Measurements from ENCODE around the gene FHAD1. TPM values are rescaled to one million over a fixed set of nuclear protein-coding genes. Genes with fewer than 3 reads are reported as not detected.
A peak's percentile ranks its signal among the peaks of the same experiment; 100 is the strongest.

Gene FHAD1
- total and polyA plus RNA-seq, 10 of the 15 experiments (the other 5 are each of a cell fraction or from before 2014, with no cell fraction given): 0.09 to 1.0 (median 0.32) TPM; not detected in 2

DNA sequence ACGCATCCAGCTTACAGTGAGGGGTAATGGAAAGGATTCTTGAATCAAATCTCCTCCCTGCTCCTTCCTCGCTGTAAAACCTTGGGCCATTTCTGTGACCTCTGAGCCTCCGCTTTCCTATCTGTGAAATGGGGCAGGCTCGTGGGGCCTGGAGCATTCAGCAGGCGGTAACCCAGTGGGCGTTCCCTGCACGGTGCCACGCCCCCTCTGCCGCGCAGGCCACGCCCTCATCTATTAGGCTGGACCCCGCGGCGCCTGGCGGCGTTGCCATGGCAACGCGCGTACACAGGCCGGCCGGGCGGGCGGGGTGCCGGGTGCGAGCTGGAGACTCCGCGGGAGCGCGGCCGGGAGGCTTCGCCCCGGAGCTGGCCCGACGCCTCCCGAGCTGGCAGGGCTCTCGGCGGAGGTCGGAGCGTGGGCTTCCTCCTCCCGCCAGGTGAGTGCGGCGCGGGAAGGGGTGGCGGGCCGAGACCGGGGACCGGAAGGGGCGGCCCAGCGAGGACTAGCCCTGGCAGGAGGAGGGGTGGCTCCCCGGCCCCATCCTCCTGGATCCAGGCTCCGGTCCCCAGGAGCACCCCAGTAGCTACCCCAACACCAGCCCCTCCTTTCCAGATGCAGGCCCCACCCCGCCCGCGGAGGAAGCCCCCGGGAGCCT lies at the start of gene FHAD1 (continued):
- TF ChIP-seq, protein P1, sequence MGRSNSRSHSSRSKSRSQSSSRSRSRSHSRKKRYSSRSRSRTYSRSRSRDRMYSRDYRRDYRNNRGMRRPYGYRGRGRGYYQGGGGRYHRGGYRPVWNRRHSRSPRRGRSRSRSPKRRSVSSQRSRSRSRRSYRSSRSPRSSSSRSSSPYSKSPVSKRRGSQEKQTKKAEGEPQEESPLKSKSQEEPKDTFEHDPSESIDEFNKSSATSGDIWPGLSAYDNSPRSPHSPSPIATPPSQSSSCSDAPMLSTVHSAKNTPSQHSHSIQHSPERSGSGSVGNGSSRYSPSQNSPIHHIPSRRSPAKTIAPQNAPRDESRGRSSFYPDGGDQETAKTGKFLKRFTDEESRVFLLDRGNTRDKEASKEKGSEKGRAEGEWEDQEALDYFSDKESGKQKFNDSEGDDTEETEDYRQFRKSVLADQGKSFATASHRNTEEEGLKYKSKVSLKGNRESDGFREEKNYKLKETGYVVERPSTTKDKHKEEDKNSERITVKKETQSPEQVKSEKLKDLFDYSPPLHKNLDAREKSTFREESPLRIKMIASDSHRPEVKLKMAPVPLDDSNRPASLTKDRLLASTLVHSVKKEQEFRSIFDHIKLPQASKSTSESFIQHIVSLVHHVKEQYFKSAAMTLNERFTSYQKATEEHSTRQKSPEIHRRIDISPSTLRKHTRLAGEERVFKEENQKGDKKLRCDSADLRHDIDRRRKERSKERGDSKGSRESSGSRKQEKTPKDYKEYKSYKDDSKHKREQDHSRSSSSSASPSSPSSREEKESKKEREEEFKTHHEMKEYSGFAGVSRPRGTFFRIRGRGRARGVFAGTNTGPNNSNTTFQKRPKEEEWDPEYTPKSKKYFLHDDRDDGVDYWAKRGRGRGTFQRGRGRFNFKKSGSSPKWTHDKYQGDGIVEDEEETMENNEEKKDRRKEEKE (IDR thresholded peaks at IDR 0.05): no peak
- TF ChIP-seq PAX5 (IDR thresholded peaks at IDR 0.05; ENCODE audit: borderline replicate concordance, low read depth, low read length) (0 out of 2 replicates have a peak, but pooled peaks have one; percentile 10), NFYB (IDR thresholded peaks at IDR 0.05; ENCODE audit: insufficient read depth, low read depth, low read length) (no peak), LARP7 (IDR thresholded peaks at IDR 0.05) (peak; percentile 96), RCOR1 (conservative IDR thresholded peaks at IDR 0.05; ENCODE audit: low read depth, low read length) (0 out of 2 replicates have a peak, but pooled peaks have one; percentile 33), SREBF1 (IDR thresholded peaks at IDR 0.05; ENCODE audit: low read length) (no peak), SIN3A (IDR thresholded peaks at IDR 0.05; ENCODE audit: low read depth, low read length) (0 out of 2 replicates have a peak, but pooled peaks have one; percentile 38), SMARCA5 (IDR thresholded peaks at IDR 0.05) (peak; percentile 81; the same call in 1 of the 2 replicates), ZNF207 (IDR thresholded peaks at IDR 0.05; ENCODE audit: borderline replicate concordance) (peak; percentile 35; the same call in 1 of the 2 replicates), RB1 (IDR thresholded peaks at IDR 0.05; ENCODE audit: borderline replicate concordance) (peak; percentile 62; the same call in 1 of the 2 replicates), BMI1 (IDR thresholded peaks at IDR 0.05; ENCODE audit: borderline replicate concordance) (peak; percentile 96), HDAC2 (IDR thresholded peaks at IDR 0.05) (no peak), BCL11A (IDR thresholded peaks at IDR 0.05; ENCODE audit: low read depth, low read length) (no peak)
- TF ChIP-seq, protein P2, sequence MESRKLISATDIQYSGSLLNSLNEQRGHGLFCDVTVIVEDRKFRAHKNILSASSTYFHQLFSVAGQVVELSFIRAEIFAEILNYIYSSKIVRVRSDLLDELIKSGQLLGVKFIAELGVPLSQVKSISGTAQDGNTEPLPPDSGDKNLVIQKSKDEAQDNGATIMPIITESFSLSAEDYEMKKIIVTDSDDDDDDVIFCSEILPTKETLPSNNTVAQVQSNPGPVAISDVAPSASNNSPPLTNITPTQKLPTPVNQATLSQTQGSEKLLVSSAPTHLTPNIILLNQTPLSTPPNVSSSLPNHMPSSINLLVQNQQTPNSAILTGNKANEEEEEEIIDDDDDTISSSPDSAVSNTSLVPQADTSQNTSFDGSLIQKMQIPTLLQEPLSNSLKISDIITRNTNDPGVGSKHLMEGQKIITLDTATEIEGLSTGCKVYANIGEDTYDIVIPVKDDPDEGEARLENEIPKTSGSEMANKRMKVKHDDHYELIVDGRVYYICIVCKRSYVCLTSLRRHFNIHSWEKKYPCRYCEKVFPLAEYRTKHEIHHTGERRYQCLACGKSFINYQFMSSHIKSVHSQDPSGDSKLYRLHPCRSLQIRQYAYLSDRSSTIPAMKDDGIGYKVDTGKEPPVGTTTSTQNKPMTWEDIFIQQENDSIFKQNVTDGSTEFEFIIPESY (IDR thresholded peaks at IDR 0.05): no peak
- TF ChIP-seq, protein P3, sequence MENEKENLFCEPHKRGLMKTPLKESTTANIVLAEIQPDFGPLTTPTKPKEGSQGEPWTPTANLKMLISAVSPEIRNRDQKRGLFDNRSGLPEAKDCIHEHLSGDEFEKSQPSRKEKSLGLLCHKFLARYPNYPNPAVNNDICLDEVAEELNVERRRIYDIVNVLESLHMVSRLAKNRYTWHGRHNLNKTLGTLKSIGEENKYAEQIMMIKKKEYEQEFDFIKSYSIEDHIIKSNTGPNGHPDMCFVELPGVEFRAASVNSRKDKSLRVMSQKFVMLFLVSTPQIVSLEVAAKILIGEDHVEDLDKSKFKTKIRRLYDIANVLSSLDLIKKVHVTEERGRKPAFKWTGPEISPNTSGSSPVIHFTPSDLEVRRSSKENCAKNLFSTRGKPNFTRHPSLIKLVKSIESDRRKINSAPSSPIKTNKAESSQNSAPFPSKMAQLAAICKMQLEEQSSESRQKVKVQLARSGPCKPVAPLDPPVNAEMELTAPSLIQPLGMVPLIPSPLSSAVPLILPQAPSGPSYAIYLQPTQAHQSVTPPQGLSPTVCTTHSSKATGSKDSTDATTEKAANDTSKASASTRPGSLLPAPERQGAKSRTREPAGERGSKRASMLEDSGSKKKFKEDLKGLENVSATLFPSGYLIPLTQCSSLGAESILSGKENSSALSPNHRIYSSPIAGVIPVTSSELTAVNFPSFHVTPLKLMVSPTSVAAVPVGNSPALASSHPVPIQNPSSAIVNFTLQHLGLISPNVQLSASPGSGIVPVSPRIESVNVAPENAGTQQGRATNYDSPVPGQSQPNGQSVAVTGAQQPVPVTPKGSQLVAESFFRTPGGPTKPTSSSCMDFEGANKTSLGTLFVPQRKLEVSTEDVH (IDR thresholded peaks at IDR 0.05; ENCODE audit: low read depth, partially characterized antibody): no peak
- TF ChIP-seq, protein P4, sequence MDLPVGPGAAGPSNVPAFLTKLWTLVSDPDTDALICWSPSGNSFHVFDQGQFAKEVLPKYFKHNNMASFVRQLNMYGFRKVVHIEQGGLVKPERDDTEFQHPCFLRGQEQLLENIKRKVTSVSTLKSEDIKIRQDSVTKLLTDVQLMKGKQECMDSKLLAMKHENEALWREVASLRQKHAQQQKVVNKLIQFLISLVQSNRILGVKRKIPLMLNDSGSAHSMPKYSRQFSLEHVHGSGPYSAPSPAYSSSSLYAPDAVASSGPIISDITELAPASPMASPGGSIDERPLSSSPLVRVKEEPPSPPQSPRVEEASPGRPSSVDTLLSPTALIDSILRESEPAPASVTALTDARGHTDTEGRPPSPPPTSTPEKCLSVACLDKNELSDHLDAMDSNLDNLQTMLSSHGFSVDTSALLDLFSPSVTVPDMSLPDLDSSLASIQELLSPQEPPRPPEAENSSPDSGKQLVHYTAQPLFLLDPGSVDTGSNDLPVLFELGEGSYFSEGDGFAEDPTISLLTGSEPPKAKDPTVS (IDR thresholded peaks at IDR 0.05; ENCODE audit: low read depth, low read length): no peak
